ENCODE measurements around the gene HOXA5.

Gene HOXA5

DNA sequence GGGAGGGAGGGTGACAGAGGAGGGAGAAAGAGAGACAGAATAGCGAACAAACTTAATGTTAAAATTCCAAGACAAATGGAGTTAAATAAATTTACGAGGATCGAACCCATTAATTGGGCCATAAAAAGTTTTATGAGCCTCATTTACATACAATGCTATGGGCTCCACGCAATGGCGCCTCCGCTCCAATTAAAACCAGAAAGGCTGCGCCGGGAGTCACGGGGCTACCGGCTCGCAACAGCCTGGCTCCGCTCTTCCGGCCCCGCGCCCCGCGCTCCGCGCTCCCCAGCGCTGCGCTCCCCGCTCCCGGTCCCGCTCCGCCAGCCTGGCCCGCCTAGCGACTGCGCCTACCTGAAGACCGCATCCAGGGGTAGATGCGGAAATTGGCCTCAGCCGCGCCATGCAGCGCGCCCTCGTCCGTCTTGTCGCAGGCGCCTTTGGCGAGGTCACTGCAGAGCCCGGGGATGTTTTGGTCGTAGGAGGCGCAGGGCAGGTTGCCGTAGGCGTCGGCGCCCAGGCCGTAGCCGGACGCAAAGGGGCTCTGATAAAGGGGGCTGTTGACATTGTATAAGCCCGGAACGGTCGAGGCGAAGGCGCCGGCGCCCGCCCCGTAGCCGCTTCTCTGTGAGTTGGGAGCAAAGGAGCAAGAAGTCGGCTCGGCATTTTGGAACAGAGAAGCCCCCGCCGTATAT lies 12.5 kb upstream of the HOXA5 start:
- Histone ChIP-seq H3K9me3 (ENCODE audit: control insufficient read depth in 2 of 2, low read length in 2 of 2) (no peaks in the 10 kb centered on the region), H3K27ac (ENCODE audit: low read length) (no peak overlapping the region), H3K36me3 (ENCODE audit: control insufficient read depth in 2 of 2, insufficient read depth in 2 of 2, low read length in 2 of 2) (no peaks in the 10 kb centered on the region), H3K27me3 (ENCODE audit: control insufficient read depth in 1 of 2, insufficient read depth in 2 of 2, low read length in 2 of 2) (peaks cover 91 to 99% of the 10 kb centered on the region in 2 donors), H3K4me1 (ENCODE audit: control insufficient read depth, insufficient read depth, low read length) (peaks cover 44% of the 10 kb centered on the region), H3K9ac (ENCODE audit: low read length in 2 of 2) (no peak overlapping the region), H3K4me3 (ENCODE audit: low read length in 2 of 2) (peak overlapping the region; percentile 8 to 47)

DNA sequence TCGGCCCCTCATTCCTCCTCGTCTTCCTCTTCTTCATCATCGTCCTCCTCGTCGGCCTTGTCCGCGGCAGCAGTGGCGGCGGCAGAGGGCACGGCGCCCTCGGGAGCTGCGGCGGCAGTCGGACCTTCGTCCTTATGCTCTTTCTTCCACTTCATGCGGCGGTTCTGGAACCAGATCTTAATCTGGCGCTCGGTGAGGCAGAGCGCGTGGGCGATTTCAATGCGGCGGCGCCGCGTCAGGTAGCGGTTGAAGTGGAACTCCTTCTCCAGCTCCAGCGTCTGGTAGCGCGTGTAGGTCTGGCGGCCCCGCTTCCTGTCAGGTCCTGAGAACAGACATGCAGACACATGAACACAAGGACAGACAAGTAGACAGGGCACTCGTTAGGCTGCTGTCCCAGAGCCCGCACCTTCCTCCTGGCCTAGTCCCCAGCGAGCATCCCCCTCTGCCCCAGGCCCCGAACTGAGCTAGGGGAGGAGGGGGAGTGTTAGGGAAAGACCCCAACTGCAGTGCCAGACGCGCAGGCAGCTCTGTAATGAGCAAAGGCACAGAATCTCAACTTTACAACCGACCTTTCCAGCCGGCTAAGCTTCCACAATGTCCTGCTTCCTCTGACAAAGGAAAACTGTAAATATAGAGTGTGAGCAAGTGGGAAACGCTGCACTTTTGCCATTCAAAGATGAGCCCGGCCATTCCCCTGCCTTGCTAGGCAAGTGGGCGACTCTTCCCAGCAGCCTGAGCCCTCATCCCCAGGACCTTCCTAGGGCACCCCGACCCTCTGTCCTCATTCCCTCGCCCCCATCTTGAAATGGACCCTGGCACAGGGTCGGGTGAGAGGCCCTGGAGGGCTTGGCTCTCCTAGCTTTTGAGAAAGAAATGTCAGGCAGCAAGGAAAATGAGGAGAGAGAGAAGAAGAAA lies 11.7 kb upstream of the HOXA5 start:
- Histone ChIP-seq H3K4me1 (ENCODE audit: control insufficient read depth, insufficient read depth, low read length) (peaks cover 44% of the 10 kb centered on the region), H3K27ac (ENCODE audit: low read length) (no peak overlapping the region), H3K9me3 (ENCODE audit: control insufficient read depth in 2 of 2, low read length in 2 of 2) (no peaks in the 10 kb centered on the region), H3K27me3 (ENCODE audit: control insufficient read depth in 1 of 2, insufficient read depth in 2 of 2, low read length in 2 of 2) (peaks cover 89 to 97% of the 10 kb centered on the region in 2 donors), H3K9ac (ENCODE audit: low read length in 2 of 2) (no peak overlapping the region), H3K36me3 (ENCODE audit: control insufficient read depth in 2 of 2, insufficient read depth in 2 of 2, low read length in 2 of 2) (no peaks in the 10 kb centered on the region), H3K4me3 (ENCODE audit: low read length in 2 of 2) (peak overlapping the region in 1 of 2 donors; percentile 29)

DNA sequence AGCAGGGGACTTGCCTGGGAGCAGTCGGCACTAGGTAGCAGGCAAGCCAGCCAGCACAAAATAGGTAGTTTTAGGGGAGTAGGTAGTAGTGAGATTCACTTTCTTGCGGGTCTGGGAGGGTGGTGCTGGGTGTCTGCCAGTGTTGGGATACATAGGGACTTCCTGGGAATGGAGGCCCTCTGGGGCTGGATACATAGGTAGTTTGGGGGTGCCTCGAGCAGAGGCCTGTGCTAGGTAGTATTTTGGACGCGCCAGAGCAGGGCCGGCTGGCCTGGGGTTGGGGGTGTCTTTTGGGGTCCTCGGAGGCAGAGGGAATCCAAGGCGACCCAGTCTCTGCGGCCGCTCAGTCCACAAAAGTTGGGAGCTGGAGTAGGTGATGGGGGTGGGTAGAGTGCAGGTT lies 10.9 kb upstream of the HOXA5 start:
- no peak overlapping the region for H3K9ac ChIP-seq (ENCODE audit: low read length in 2 of 2)
- H3K4me1 ChIP-seq (ENCODE audit: control insufficient read depth, insufficient read depth, low read length) = peaks cover 44% of the 10 kb centered on the region
- H3K27ac ChIP-seq (ENCODE audit: low read length) = no peak overlapping the region
- peaks cover 84 to 89% of the 10 kb centered on the region in 2 donors for H3K27me3 ChIP-seq (ENCODE audit: control insufficient read depth in 1 of 2, insufficient read depth in 2 of 2, low read length in 2 of 2)
- no peak overlapping the region for H3K4me3 ChIP-seq (ENCODE audit: low read length in 2 of 2)
- H3K9me3 ChIP-seq (ENCODE audit: control insufficient read depth in 2 of 2, low read length in 2 of 2) = no peaks in the 10 kb centered on the region
- no peaks in the 10 kb centered on the region for H3K36me3 ChIP-seq (ENCODE audit: control insufficient read depth in 2 of 2, insufficient read depth in 2 of 2, low read length in 2 of 2)

DNA sequence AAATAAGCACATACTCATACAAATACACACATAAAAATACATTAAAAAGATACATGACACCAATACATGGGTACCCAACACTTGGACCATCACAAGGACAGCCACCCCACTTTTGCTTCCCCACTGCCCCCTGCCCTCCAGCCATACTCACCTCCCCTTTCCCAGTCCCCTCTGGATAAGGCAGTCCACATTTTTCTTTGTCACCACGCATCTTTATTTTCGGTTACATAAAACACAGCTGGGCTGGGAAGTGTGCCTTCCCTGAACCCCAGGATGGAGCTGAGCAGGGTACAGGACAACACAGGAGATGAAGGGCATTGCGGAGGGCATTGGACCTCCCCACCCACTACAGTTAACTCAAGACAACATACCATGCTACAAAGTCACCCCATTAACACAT lies 10.0 kb upstream of the HOXA5 start:
- Histone ChIP-seq H3K9ac (ENCODE audit: low read length in 2 of 2) (no peak overlapping the region), H3K27ac (ENCODE audit: low read length) (no peak overlapping the region), H3K4me1 (ENCODE audit: control insufficient read depth, insufficient read depth, low read length) (peaks cover 41% of the 10 kb centered on the region), H3K9me3 (ENCODE audit: control insufficient read depth in 2 of 2, low read length in 2 of 2) (no peaks in the 10 kb centered on the region), H3K27me3 (ENCODE audit: control insufficient read depth in 1 of 2, insufficient read depth in 2 of 2, low read length in 2 of 2) (peaks cover 78 to 82% of the 10 kb centered on the region in 2 donors), H3K36me3 (ENCODE audit: control insufficient read depth in 2 of 2, insufficient read depth in 2 of 2, low read length in 2 of 2) (no peaks in the 10 kb centered on the region), H3K4me3 (ENCODE audit: low read length in 2 of 2) (no peak overlapping the region)

DNA sequence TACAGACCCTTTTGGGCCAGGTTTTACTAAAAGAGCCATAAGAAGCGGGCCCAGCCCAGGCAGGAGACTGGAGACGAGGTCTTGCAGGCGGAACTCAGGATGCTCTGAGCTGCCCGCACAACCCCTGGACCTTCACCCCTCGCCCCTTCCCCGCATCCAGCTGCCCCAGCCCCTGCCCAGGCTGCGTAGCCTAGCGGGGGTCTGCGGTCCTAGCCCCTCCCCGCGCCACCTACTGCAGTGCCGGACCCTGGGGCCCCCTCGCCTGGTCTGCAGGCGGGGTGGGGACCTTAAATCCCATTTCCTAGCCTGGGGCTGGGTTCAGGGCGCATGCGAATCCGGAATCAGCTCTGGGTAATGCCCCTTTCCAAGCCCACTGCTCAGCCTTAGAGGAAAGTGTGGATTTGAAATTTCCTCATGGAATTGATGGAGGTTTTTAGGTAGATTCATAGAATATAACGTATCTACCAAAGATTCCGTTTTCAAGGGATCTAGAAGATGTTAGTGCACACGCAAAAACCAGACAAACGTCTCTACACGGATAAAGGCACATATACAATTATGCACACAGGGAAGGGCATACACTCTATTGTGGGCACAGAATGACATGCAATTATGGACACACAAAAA lies 9.4 kb upstream of the HOXA5 start:
- Histone ChIP-seq H3K4me3 (ENCODE audit: low read length in 2 of 2) (peak overlapping the region in 1 of 2 donors; percentile 72), H3K27me3 (ENCODE audit: control insufficient read depth in 1 of 2, insufficient read depth in 2 of 2, low read length in 2 of 2) (peaks cover 78 to 82% of the 10 kb centered on the region in 2 donors), H3K27ac (ENCODE audit: low read length) (no peak overlapping the region), H3K36me3 (ENCODE audit: control insufficient read depth in 2 of 2, insufficient read depth in 2 of 2, low read length in 2 of 2) (no peaks in the 10 kb centered on the region), H3K4me1 (ENCODE audit: control insufficient read depth, insufficient read depth, low read length) (peaks cover 41% of the 10 kb centered on the region), H3K9me3 (ENCODE audit: control insufficient read depth in 2 of 2, low read length in 2 of 2) (no peaks in the 10 kb centered on the region), H3K9ac (ENCODE audit: low read length in 2 of 2) (no peak overlapping the region)

DNA sequence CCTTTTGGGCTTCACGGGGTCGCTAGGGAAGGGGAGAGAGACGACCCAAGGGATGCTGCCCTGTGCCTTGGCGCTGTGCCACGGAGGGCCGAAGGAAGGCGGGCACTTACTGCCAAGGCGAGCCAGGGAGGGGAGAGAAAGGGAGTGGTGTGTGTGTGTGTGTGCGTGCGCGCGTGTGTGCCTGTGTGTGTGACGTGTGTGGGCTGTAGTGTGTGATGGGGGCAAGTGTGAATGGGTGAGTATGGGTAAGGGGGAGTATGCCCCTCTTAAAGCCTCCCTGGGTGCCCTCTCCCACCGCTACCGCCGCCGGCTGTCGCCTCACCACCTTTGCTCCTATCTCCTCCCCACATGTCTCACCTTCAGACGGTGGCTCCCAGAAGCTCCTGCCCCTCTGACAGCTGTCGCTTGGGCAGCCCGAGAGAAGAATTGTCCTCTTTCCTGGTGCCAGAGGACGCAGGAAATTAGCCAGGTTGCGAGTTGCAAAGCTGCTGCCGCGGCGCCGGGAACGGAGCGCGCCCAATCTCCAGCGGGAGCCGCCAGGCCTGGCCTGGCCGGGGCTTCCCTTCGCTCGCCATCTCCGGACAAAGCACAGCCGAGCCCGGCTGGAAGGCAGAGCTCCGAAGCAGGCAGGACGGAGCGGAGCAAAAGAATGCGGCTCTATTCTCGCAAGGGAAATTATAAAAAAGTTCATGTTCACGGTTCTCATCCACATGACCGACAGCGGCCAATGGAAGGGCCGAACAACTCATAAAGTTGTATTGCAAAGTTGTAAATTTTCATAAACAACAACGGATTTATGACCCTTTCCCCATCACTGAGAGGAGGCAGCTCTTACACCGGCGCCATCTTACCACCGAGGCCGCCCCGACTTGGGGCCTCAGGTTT lies 8.7 kb upstream of the HOXA5 start, which contains the start of gene HOXA3:
Gene HOXA3, minus strand, starts transcription at position 653 of the 885 bp plus-strand sequence. CDS start 41,943 bp downstream, outside the sequence.
- Histone ChIP-seq H3K27ac (ENCODE audit: low read length) (no peak within 1 kb of the TSS), H3K4me3 (ENCODE audit: low read length in 2 of 2) (peak within 1 kb of the TSS; percentile 36 to 72), H3K9me3 (ENCODE audit: control insufficient read depth in 2 of 2, low read length in 2 of 2) (no peaks in the 10 kb centered on the region), H3K4me1 (ENCODE audit: control insufficient read depth, insufficient read depth, low read length) (peaks cover 39% of the 10 kb centered on the region), H3K9ac (ENCODE audit: low read length in 2 of 2) (no peak within 1 kb of the TSS), H3K27me3 (ENCODE audit: control insufficient read depth in 1 of 2, insufficient read depth in 2 of 2, low read length in 2 of 2) (peaks cover 75 to 76% of the 10 kb centered on the region in 2 donors), H3K36me3 (ENCODE audit: control insufficient read depth in 2 of 2, insufficient read depth in 2 of 2, low read length in 2 of 2) (no peaks in the 10 kb centered on the region)

DNA sequence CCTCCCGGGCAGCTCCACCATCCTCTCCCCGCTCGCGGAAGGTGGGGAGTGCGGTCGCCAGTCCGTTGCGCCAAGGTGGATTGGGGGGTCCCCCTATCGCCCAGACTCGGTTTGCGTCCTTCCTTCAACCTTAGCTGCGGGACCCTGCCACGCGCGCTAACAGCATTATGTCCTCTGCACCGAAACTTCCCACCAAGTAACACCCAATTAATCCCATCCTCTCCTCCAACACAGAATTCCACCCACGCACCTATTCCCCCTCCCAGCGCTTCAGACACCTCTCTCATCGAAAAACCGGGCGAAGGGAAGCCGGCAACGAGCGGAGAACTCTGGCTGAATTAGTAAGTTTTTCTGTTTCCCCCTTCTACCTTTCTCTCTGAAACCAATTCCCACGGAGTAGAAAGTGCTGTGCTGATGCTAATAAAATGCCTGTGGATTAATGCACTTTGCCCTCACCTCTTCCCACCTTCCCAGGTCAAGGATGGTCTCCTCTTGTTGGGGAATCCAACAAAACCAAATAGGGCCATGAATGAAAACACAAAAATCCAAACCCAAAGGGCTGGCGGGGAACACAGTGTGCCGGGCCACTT lies 8.0 kb upstream of the HOXA5 start:
- H3K27me3 ChIP-seq (ENCODE audit: control insufficient read depth in 1 of 2, insufficient read depth in 2 of 2, low read length in 2 of 2) = peaks cover 77% of the 10 kb centered on the region in 2 donors
- peaks cover 38% of the 10 kb centered on the region for H3K4me1 ChIP-seq (ENCODE audit: control insufficient read depth, insufficient read depth, low read length)
- no peak overlapping the region for H3K9ac ChIP-seq (ENCODE audit: low read length in 2 of 2)
- no peaks in the 10 kb centered on the region for H3K36me3 ChIP-seq (ENCODE audit: control insufficient read depth in 2 of 2, insufficient read depth in 2 of 2, low read length in 2 of 2)
- peak overlapping the region; percentile 36 to 72 for H3K4me3 ChIP-seq (ENCODE audit: low read length in 2 of 2)
- H3K9me3 ChIP-seq (ENCODE audit: control insufficient read depth in 2 of 2, low read length in 2 of 2) = no peaks in the 10 kb centered on the region
- H3K27ac ChIP-seq (ENCODE audit: low read length) = no peak overlapping the region

DNA sequence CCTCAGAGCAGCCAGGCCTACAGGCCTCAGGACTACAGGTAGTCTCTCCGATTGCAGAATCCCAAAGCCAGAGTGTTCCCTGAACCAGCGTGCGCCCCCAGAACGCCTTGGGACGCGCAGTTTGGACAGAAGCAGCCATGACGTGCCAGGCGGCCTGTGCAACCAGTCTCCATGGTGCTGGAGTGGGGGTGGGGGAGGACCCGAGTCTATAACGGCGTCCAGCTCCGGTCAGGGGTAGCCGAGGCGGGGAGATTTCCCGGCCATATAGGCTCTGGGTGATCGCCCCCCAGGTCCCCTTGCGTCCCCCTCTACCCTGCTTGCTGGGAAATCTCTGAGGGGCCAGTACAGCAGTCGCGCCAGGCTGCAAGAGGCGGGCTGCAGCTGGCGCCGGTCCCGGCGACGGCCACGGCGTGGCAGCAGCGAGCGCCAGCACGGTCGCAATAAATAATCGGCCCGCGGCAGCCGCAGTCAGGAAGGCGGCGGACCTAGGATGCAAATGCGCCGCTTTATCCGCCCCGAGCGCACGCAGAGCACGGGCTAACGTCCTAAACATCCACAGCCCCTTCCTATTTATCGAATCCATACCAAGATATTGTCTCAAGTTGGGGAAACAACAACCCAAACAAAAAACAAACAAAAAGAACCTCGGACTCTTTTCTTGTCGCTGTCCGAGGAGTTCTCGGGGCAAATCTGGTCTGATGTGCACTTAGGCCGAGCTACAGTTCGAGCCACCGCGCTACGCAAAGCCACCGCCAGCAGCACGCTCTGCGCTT lies 7.3 kb upstream of the HOXA5 start:
- Histone ChIP-seq H3K27ac (ENCODE audit: low read length) (no peak overlapping the region), H3K4me1 (ENCODE audit: control insufficient read depth, insufficient read depth, low read length) (peaks cover 32% of the 10 kb centered on the region), H3K27me3 (ENCODE audit: control insufficient read depth in 1 of 2, insufficient read depth in 2 of 2, low read length in 2 of 2) (peaks cover 74 to 76% of the 10 kb centered on the region in 2 donors), H3K9me3 (ENCODE audit: control insufficient read depth in 2 of 2, low read length in 2 of 2) (no peaks in the 10 kb centered on the region), H3K36me3 (ENCODE audit: control insufficient read depth in 2 of 2, insufficient read depth in 2 of 2, low read length in 2 of 2) (no peaks in the 10 kb centered on the region), H3K4me3 (ENCODE audit: low read length in 2 of 2) (peak overlapping the region; percentile 36 to 72), H3K9ac (ENCODE audit: low read length in 2 of 2) (no peak overlapping the region)

DNA sequence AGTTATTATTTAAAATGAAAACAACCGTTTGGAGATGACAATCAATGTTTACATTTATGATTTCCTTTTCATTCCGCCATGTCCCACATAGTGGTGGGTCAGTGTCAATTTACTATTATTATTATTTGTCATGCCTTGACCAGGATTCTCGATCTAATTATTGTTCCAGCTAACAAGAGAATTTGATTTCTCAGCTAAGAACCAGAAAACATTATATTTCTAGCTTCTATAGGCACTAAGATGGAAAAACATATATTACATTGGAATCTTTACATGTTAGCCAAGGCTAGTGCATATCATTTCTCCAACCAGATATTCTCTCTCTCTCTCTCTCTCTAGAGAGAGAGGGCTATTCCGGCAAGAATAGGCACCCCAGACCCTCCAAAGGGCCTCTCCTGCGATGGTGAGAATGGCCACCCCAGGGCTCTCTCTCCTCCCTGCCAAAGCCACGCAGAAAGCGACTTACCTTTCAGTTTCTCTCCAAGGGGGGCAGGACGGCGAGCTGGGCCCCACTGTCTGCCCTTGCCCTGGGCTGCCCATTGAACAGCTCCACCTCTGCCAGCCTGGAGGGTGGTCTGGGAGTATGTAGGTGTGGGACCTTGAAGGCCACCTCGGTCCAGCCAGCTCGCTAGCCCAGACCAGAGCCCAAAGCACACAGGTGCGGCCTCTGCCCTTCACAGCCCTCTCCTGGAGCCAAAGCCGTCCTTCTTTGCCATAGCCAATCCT lies 6.5 kb upstream of the HOXA5 start:
- Histone ChIP-seq H3K4me3 (ENCODE audit: low read length in 2 of 2) (peak overlapping the region in 1 of 2 donors; percentile 72), H3K9ac (ENCODE audit: low read length in 2 of 2) (no peak overlapping the region), H3K4me1 (ENCODE audit: control insufficient read depth, insufficient read depth, low read length) (peaks cover 31% of the 10 kb centered on the region), H3K9me3 (ENCODE audit: control insufficient read depth in 2 of 2, low read length in 2 of 2) (no peaks in the 10 kb centered on the region), H3K36me3 (ENCODE audit: control insufficient read depth in 2 of 2, insufficient read depth in 2 of 2, low read length in 2 of 2) (no peaks in the 10 kb centered on the region), H3K27ac (ENCODE audit: low read length) (no peak overlapping the region), H3K27me3 (ENCODE audit: control insufficient read depth in 1 of 2, insufficient read depth in 2 of 2, low read length in 2 of 2) (peaks cover 73% of the 10 kb centered on the region in 2 donors)

Measured in stomach smooth muscle (tissue), 2 donors.